ENCODE measurements around the gene CHST8. TPM values are rescaled to one million over a fixed set of nuclear protein-coding genes. Genes with fewer than 3 reads are reported as not detected.

Gene CHST8
- total RNA-seq, 1 experiment from 2014 or later = not detected

DNA sequence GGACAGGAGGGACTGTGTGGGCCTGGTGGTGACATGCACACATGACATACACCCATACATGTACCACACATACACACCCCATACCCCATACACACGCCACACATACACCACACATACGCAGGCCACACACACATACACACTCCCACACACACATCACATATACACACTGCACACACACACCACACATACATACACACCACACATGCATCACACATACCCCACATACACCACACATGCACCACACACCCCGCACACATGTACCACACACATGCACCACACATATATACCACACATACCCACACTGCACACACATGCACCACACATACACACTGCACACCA, 98.4 kb downstream of the CHST8 start:
- TF ChIP-seq, protein P1, sequence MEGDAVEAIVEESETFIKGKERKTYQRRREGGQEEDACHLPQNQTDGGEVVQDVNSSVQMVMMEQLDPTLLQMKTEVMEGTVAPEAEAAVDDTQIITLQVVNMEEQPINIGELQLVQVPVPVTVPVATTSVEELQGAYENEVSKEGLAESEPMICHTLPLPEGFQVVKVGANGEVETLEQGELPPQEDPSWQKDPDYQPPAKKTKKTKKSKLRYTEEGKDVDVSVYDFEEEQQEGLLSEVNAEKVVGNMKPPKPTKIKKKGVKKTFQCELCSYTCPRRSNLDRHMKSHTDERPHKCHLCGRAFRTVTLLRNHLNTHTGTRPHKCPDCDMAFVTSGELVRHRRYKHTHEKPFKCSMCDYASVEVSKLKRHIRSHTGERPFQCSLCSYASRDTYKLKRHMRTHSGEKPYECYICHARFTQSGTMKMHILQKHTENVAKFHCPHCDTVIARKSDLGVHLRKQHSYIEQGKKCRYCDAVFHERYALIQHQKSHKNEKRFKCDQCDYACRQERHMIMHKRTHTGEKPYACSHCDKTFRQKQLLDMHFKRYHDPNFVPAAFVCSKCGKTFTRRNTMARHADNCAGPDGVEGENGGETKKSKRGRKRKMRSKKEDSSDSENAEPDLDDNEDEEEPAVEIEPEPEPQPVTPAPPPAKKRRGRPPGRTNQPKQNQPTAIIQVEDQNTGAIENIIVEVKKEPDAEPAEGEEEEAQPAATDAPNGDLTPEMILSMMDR (IDR thresholded peaks at IDR 0.05; ENCODE audit: insufficient read depth in 1 of 2, low read depth in 1 of 2, low read length in 1 of 2, severe bottlenecking in 1 of 2, unreplicated experiment in 1 of 2) = no peak

DNA sequence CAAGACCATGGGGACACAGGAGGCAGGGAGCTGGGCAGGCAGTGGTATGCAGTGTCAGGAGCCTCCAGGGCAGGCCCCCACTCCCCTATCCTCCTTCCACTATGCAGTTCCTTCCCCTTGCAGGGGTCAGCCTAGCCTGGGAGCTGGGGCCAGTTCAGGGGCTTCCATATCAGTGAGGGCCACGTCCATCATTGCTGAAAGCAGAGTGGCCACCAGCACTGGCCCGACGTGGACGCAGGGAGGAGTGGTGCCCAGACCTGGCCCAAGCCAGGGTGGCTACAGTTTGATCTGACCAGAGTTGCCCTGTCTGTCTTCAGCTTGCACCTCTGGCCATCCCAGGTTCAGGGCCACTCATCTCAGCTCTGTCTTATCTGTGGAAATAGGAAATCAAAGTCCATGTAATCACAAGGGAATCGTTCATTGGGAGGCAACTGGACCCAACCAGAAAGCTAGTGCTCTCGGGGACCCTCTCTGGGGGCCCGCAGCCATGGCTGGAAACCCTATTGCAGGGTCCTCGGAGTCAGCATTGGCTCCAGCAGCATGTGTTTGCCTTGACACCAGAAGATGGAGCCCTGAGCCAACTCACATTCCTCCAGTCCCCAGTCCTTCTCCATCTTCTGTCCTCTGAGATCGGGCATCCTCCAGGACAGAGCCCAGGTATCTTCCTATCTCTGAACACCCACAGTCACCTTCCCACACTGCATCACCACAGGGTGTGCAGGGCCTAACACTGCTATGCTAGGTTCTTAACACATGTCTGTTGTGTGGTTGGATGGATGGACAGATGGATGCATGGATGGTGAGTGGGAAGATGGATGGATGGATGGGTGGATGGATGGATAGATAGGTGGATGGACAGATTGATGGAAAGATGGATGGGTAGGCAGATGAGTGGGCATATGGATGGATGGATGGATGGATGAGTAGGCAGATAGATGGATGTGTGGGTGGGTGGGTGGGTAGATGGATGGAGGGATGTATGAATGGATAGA, 99.2 kb downstream of the CHST8 start:
- peaks cover 22% of the 10 kb centered on the region for H3K27me3 Mint-ChIP-seq (ENCODE audit: insufficient read depth, unreplicated experiment)
- Histone ChIP-seq H3K9me3 (no peaks in the 10 kb centered on the region), H3K27me3 (replicated peaks; ENCODE audit: control insufficient read depth, insufficient read depth, low read length) (no peaks in the 10 kb centered on the region), H3K36me3 (ENCODE audit: control insufficient read depth, insufficient read depth, low read length) (no peaks in the 10 kb centered on the region), H3K4me3 (ENCODE audit: low read depth, low read length) (no peak overlapping the region), H3K4me1 (no peaks in the 10 kb centered on the region)
- POLR2A ChIA-PET = no interaction called here
- TF ChIP-seq, protein P1 (IDR thresholded peaks at IDR 0.05; ENCODE audit: insufficient read depth in 1 of 2, low read depth in 1 of 2, low read length in 1 of 2, severe bottlenecking in 1 of 2, unreplicated experiment in 1 of 2) = no peak
- no peak for DNase-seq
- H3K36me3 Mint-ChIP-seq (ENCODE audit: insufficient read depth, unreplicated experiment) = no peaks in the 10 kb centered on the region
- intact Hi-C loops (cut with micrococcal nuclease; ENCODE audit: unreplicated experiment) = no loop called here
- CTCF ChIA-PET = no interaction called here
- BruUV-seq (replicated peaks) = no TSS peak
- no peak overlapping the region for H3K4me3 Mint-ChIP-seq (ENCODE audit: unreplicated experiment)
- no peaks in the 10 kb centered on the region for H3K4me1 Mint-ChIP-seq (ENCODE audit: low read depth, unreplicated experiment)
- no peaks in the 10 kb centered on the region for H3K9me3 Mint-ChIP-seq (ENCODE audit: unreplicated experiment)
- H3K27ac Mint-ChIP-seq (ENCODE audit: unreplicated experiment) = no peak overlapping the region

More for the DNA sequence above, 98.4 kb downstream of the CHST8 start:
- Histone ChIP-seq H3K4me1 (no peaks in the 10 kb centered on the region), H3K9me3 (no peaks in the 10 kb centered on the region), H3K27me3 (replicated peaks; ENCODE audit: control insufficient read depth, insufficient read depth, low read length) (no peaks in the 10 kb centered on the region), H3K36me3 (ENCODE audit: control insufficient read depth, insufficient read depth, low read length) (no peaks in the 10 kb centered on the region), H3K4me3 (ENCODE audit: low read depth, low read length) (no peak overlapping the region)
- no peak overlapping the region for H3K27ac Mint-ChIP-seq (ENCODE audit: unreplicated experiment)
- no peaks in the 10 kb centered on the region for H3K4me1 Mint-ChIP-seq (ENCODE audit: low read depth, unreplicated experiment)
- CTCF ChIA-PET = interaction anchor here (0.5 to 0.6 kb wide), 2 partner anchors 35 to 289 kb away, joined by 3 read pairs; no protein-coding TSS in a partner anchor
- H3K36me3 Mint-ChIP-seq (ENCODE audit: insufficient read depth, unreplicated experiment) = no peaks in the 10 kb centered on the region
- peaks cover 23% of the 10 kb centered on the region for H3K27me3 Mint-ChIP-seq (ENCODE audit: insufficient read depth, unreplicated experiment)
- BruUV-seq (replicated peaks) = no TSS peak
- no peaks in the 10 kb centered on the region for H3K9me3 Mint-ChIP-seq (ENCODE audit: unreplicated experiment)
- POLR2A ChIA-PET = no interaction called here
- intact Hi-C loops (cut with micrococcal nuclease; ENCODE audit: unreplicated experiment) = no loop called here
- H3K4me3 Mint-ChIP-seq (ENCODE audit: unreplicated experiment) = no peak overlapping the region
- DNase-seq = no peak

DNA sequence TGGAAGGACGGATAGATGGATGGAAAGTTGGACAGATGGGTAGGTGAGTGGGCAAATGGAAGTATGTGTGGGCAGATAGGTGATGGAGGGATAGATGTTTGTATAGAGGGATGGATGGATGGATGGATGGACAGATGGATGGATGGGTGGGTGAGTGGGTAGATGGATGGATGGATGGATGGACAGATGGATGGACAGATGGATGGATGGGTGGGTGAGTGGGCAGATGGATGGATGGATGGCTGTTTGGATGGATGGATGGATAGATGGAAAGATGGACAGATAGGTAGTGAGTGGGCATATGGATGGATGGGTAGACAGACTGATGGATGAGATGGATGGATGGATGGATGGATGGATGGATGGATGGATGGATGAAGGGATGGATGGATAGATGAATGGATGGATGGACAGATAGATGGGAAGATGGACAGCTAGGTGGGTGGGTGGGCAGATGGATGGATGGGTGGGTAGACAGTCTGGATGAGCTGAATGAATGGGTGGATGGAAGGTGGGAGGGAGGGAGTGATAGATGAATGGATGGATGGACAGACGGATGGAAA, 100.1 kb downstream of the CHST8 start:
- Histone ChIP-seq H3K4me3 (ENCODE audit: low read depth, low read length) (no peak overlapping the region), H3K9me3 (no peaks in the 10 kb centered on the region), H3K4me1 (no peaks in the 10 kb centered on the region), H3K27me3 (replicated peaks; ENCODE audit: control insufficient read depth, insufficient read depth, low read length) (no peaks in the 10 kb centered on the region), H3K36me3 (ENCODE audit: control insufficient read depth, insufficient read depth, low read length) (no peaks in the 10 kb centered on the region)
- no TSS peak for BruUV-seq (replicated peaks)
- ChIA-PET POLR2A (no interaction called here), CTCF (no interaction called here)
- H3K4me3 Mint-ChIP-seq (ENCODE audit: unreplicated experiment) = no peak overlapping the region
- no peaks in the 10 kb centered on the region for H3K9me3 Mint-ChIP-seq (ENCODE audit: unreplicated experiment)
- no peaks in the 10 kb centered on the region for H3K36me3 Mint-ChIP-seq (ENCODE audit: insufficient read depth, unreplicated experiment)
- TF ChIP-seq, protein P1 (IDR thresholded peaks at IDR 0.05; ENCODE audit: insufficient read depth in 1 of 2, low read depth in 1 of 2, low read length in 1 of 2, severe bottlenecking in 1 of 2, unreplicated experiment in 1 of 2) = no peak
- peaks cover 23% of the 10 kb centered on the region for H3K27me3 Mint-ChIP-seq (ENCODE audit: insufficient read depth, unreplicated experiment)
- no peak overlapping the region for H3K27ac Mint-ChIP-seq (ENCODE audit: unreplicated experiment)
- H3K4me1 Mint-ChIP-seq (ENCODE audit: low read depth, unreplicated experiment) = no peaks in the 10 kb centered on the region
- DNase-seq = no peak
- intact Hi-C loops (cut with micrococcal nuclease; ENCODE audit: unreplicated experiment) = no loop called here

Measured in Caco-2 (cell line).